Measurements from ENCODE around the gene PTPRC.
A peak's percentile ranks its signal among the peaks of the same experiment; 100 is the strongest.

The PTPRC gene

DNA sequence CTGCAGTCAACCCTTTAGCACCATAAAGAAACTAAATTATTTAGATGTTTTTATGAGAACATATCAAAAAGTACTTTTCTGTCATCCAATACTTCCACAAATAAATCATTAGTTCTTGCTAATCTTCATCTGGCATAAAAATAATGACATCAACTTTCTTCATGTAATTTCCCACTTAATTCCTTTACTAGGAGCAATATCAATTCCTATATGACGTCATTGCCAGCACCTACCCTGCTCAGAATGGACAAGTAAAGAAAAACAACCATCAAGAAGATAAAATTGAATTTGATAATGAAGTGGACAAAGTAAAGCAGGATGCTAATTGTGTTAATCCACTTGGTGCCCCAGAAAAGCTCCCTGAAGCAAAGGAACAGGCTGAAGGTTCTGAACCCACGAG is 116.9 kb downstream of the PTPRC start:
- no peaks in the 10 kb centered on the region for H3K27me3 ChIP-seq (ENCODE audit: insufficient read depth, low read depth)
- no peaks in the 10 kb centered on the region for H4K20me1 ChIP-seq (ENCODE audit: insufficient read depth)
- H3K79me2 ChIP-seq (ENCODE audit: insufficient read depth, low read depth) = no peaks in the 10 kb centered on the region
- no peaks in the 10 kb centered on the region for H3K4me1 ChIP-seq (ENCODE audit: low read depth, poor library complexity, severe bottlenecking)
- TF ChIP-seq, protein P1, sequence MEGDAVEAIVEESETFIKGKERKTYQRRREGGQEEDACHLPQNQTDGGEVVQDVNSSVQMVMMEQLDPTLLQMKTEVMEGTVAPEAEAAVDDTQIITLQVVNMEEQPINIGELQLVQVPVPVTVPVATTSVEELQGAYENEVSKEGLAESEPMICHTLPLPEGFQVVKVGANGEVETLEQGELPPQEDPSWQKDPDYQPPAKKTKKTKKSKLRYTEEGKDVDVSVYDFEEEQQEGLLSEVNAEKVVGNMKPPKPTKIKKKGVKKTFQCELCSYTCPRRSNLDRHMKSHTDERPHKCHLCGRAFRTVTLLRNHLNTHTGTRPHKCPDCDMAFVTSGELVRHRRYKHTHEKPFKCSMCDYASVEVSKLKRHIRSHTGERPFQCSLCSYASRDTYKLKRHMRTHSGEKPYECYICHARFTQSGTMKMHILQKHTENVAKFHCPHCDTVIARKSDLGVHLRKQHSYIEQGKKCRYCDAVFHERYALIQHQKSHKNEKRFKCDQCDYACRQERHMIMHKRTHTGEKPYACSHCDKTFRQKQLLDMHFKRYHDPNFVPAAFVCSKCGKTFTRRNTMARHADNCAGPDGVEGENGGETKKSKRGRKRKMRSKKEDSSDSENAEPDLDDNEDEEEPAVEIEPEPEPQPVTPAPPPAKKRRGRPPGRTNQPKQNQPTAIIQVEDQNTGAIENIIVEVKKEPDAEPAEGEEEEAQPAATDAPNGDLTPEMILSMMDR (conservative IDR thresholded peaks at IDR 0.05; ENCODE audit: low read depth, low read length) = no peak
- no peak overlapping the region for H3K4me2 ChIP-seq
- H3K27ac ChIP-seq = no peak overlapping the region
- H2AFZ ChIP-seq (ENCODE audit: low read depth) = no peak overlapping the region; the same call in 1 of the 2 replicates
- no peaks in the 10 kb centered on the region for H3K36me3 ChIP-seq (ENCODE audit: insufficient read depth)
- no peak overlapping the region for H3K4me3 ChIP-seq (IDR thresholded peaks at IDR 0.05; ENCODE audit: insufficient read depth, low read depth, low read length)
- H3K9ac ChIP-seq = no peak overlapping the region

DNA sequence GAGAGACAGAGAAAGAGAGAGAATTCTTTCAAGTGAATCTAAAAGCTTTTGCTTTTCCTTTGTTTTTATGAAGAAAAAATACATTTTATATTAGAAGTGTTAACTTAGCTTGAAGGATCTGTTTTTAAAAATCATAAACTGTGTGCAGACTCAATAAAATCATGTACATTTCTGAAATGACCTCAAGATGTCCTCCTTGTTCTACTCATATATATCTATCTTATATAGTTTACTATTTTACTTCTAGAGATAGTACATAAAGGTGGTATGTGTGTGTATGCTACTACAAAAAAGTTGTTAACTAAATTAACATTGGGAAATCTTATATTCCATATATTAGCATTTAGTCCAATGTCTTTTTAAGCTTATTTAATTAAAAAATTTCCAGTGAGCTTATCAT is 117.6 kb downstream of the PTPRC start:
- Histone ChIP-seq H3K4me1 (ENCODE audit: low read depth, poor library complexity, severe bottlenecking) (no peaks in the 10 kb centered on the region), H3K79me2 (ENCODE audit: insufficient read depth, low read depth) (no peaks in the 10 kb centered on the region), H3K27ac (no peak overlapping the region), H3K4me3 (IDR thresholded peaks at IDR 0.05; ENCODE audit: insufficient read depth, low read depth, low read length) (no peak overlapping the region), H3K27me3 (ENCODE audit: insufficient read depth, low read depth) (no peaks in the 10 kb centered on the region), H4K20me1 (ENCODE audit: insufficient read depth) (no peaks in the 10 kb centered on the region), H2AFZ (ENCODE audit: low read depth) (no peak overlapping the region), H3K36me3 (ENCODE audit: insufficient read depth) (no peaks in the 10 kb centered on the region), H3K4me2 (no peak overlapping the region), H3K9ac (no peak overlapping the region)
- TF ChIP-seq, protein P1 (conservative IDR thresholded peaks at IDR 0.05; ENCODE audit: low read depth, low read length) = peak; percentile 61; the same call in 1 of the 2 replicates

DNA sequence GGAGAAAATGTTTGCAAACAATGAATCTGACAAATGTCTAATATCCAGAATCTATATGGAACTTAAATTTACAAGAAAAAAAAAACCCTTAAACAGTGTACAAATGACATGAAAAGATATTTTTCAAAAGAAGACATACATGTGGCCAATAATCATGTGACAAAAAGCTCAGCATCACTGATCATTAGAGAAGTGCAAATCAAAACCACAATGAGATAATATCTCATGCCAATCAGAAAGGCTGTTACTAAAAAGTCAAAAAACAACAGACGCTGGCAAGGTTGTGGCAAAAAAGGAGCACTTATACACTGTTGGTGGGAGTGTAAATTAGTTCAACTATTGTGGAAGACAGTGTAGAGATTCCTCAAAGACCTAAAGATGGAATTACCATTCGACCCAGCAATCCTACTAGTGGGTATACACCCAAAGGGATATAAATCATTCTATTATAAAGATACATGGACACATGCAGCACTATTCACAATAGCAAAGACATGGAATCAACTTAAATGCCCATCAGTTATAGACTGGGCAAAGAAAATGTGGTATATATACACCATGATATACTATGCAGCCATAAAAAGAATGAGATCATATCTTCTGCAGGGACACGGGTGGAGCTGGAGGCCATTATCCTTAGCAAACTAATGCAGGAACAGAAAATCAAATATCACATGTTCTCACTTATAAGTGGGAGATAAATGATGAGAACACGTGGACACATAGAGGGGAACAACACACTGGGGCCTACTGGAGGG is 123.2 kb downstream of the PTPRC start:
- Histone ChIP-seq H3K27ac (no peak overlapping the region), H3K4me3 (IDR thresholded peaks at IDR 0.05; ENCODE audit: insufficient read depth, low read depth, low read length) (no peak overlapping the region), H2AFZ (ENCODE audit: low read depth) (no peak overlapping the region), H4K20me1 (ENCODE audit: insufficient read depth) (no peaks in the 10 kb centered on the region), H3K36me3 (ENCODE audit: insufficient read depth) (no peaks in the 10 kb centered on the region), H3K79me2 (ENCODE audit: insufficient read depth, low read depth) (no peaks in the 10 kb centered on the region), H3K9ac (no peak overlapping the region), H3K4me1 (ENCODE audit: low read depth, poor library complexity, severe bottlenecking) (peaks cover 24% of the 10 kb centered on the region), H3K4me2 (no peak overlapping the region), H3K27me3 (ENCODE audit: insufficient read depth, low read depth) (no peaks in the 10 kb centered on the region)
- TF ChIP-seq, protein P1 (conservative IDR thresholded peaks at IDR 0.05; ENCODE audit: low read depth, low read length) = no peak

DNA sequence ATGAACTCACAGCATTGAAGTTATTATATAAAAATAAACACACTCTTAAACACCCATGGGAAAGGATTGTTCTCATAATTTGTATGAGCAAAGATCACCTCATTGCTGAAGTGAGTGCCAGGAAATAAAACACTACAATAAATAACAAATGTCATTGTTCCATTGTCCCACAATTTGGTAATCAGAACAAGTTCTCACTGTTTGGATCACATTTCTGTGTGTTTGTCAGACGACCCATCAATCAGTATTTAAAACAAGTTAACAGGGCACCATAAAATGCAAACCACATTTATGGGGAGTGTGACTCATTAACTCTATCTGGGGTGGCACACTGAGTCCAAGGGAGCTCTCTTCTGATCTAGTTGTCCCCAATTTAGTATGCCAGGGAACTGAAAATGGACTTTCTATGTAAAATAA is 124.5 kb downstream of the PTPRC start:
- Histone ChIP-seq H3K9ac (no peak overlapping the region), H3K4me3 (IDR thresholded peaks at IDR 0.05; ENCODE audit: insufficient read depth, low read depth, low read length) (no peak overlapping the region), H3K27ac (no peak overlapping the region), H3K27me3 (ENCODE audit: insufficient read depth, low read depth) (no peaks in the 10 kb centered on the region), H4K20me1 (ENCODE audit: insufficient read depth) (no peaks in the 10 kb centered on the region), H2AFZ (ENCODE audit: low read depth) (no peak overlapping the region), H3K4me2 (no peak overlapping the region), H3K36me3 (ENCODE audit: insufficient read depth) (no peaks in the 10 kb centered on the region), H3K4me1 (ENCODE audit: low read depth, poor library complexity, severe bottlenecking) (peaks cover 24% of the 10 kb centered on the region), H3K79me2 (ENCODE audit: insufficient read depth, low read depth) (no peaks in the 10 kb centered on the region)
- TF ChIP-seq, protein P1 (conservative IDR thresholded peaks at IDR 0.05; ENCODE audit: low read depth, low read length) = no peak

All from KMS-11 (cell line).